ENCODE measurements around the gene PLEKHM3.

PLEKHM3 gene

DNA sequence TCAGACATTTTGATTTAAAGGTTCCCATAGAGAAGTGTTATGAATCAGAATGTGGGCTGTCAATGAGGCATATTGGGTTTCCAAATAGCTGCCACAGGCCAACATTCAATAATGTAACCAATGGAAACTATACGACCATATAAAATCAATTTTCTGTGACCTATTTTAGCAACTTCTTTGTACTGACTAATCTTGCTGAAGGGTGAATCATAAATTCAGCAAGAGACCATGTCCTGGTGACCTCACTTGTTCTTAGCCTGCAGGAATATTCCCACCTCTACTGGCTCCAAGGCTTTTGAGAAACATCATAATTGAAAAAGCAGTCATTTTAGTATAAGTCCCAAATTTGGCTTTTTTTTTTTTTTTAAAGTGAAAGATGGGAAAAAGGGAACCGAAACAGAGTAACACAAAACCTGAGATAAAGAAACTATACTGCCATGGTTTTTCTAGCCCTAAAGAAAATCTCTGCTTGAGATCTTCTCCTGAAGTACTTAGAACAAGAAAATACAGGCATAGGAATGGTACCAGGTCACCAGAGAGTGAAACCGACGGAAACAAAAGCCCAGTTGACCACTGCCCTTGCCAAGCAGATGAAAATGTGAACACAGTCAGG is 32.1 kb downstream of the PLEKHM3 start:
- H3K27me3 ChIP-seq (ENCODE audit: insufficient read depth, poor library complexity, severe bottlenecking) = no peaks in the 10 kb centered on the region
- no peak for TF ChIP-seq POLR2AphosphoS5 (IDR thresholded peaks at IDR 0.05; ENCODE audit: low read depth)
- no peak for TF ChIP-seq SPI1 (IDR thresholded peaks at IDR 0.05; ENCODE audit: borderline replicate concordance, low read depth)
- TF ChIP-seq REST (IDR thresholded peaks at IDR 0.05; ENCODE audit: insufficient replicate concordance, low read depth) = no peak
- TF ChIP-seq, protein P1, sequence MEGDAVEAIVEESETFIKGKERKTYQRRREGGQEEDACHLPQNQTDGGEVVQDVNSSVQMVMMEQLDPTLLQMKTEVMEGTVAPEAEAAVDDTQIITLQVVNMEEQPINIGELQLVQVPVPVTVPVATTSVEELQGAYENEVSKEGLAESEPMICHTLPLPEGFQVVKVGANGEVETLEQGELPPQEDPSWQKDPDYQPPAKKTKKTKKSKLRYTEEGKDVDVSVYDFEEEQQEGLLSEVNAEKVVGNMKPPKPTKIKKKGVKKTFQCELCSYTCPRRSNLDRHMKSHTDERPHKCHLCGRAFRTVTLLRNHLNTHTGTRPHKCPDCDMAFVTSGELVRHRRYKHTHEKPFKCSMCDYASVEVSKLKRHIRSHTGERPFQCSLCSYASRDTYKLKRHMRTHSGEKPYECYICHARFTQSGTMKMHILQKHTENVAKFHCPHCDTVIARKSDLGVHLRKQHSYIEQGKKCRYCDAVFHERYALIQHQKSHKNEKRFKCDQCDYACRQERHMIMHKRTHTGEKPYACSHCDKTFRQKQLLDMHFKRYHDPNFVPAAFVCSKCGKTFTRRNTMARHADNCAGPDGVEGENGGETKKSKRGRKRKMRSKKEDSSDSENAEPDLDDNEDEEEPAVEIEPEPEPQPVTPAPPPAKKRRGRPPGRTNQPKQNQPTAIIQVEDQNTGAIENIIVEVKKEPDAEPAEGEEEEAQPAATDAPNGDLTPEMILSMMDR (IDR thresholded peaks at IDR 0.05; ENCODE audit: insufficient read depth, low read length) = no peak
- no peak for TF ChIP-seq GABPA (IDR thresholded peaks at IDR 0.05; ENCODE audit: low read depth)
- no peak overlapping the region for H3K4me3 ChIP-seq (replicated peaks; ENCODE audit: insufficient read depth, low read length)
- no peak overlapping the region for H3K27ac ChIP-seq (replicated peaks)
- no peak for DNase-seq (ENCODE audit: low read depth in 1 of 2, low spot score in 1 of 2)

DNA sequence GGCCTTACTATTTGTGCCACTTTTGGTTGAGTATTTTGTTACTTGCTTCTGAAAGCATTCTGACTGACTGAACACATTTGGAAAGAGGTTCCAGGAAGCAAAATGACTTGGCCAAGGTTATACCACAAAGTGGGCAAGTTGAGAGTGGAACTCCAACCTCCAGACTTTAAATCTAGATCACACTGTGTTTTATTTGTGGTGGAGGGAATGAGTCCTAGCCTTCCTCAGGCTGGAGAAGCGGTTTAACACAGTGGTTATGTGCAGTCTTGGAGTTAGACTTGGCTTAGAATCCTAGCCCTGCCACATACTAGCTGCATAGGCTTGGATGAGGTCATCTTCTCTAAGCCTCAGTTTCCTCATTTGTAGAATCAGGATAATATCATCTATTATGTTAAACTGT is 33.4 kb downstream of the PLEKHM3 start:
- no peak for DNase-seq (ENCODE audit: low read depth in 1 of 2, low spot score in 1 of 2)
- TF ChIP-seq, protein P1 (IDR thresholded peaks at IDR 0.05; ENCODE audit: insufficient read depth, low read length) = no peak
- TF ChIP-seq SPI1 (IDR thresholded peaks at IDR 0.05; ENCODE audit: borderline replicate concordance, low read depth) (no peak), REST (IDR thresholded peaks at IDR 0.05; ENCODE audit: insufficient replicate concordance, low read depth) (no peak), GABPA (IDR thresholded peaks at IDR 0.05; ENCODE audit: low read depth) (no peak), POLR2AphosphoS5 (IDR thresholded peaks at IDR 0.05; ENCODE audit: low read depth) (no peak)
- Histone ChIP-seq H3K4me3 (replicated peaks; ENCODE audit: insufficient read depth, low read length) (no peak overlapping the region), H3K27me3 (ENCODE audit: insufficient read depth, poor library complexity, severe bottlenecking) (no peaks in the 10 kb centered on the region), H3K27ac (replicated peaks) (no peak overlapping the region)

DNA sequence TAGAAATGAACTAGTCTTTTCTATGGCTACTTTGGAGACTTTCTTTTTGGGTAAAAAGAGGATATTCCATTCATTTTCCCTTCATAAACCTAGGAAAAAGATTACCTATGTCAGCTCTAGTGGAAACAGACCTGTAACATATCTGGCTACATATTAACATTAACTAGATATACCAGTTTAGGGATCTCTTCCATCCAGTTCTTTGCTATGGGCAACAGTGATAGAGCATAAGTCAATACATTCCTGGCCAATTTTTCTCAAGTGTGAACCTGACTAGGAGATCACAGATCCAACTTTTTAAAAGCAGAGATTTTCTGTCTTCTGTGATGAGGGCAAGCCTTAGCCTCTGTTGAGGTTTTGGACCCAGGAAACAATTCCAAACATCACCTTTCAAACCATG is 34.5 kb downstream of the PLEKHM3 start:
- Histone ChIP-seq H3K27me3 (ENCODE audit: insufficient read depth, poor library complexity, severe bottlenecking) (no peaks in the 10 kb centered on the region), H3K27ac (replicated peaks) (no peak overlapping the region), H3K4me3 (replicated peaks; ENCODE audit: insufficient read depth, low read length) (no peak overlapping the region)
- no peak for DNase-seq (ENCODE audit: low read depth in 1 of 2, low spot score in 1 of 2)
- TF ChIP-seq, protein P1 (IDR thresholded peaks at IDR 0.05; ENCODE audit: insufficient read depth, low read length) = no peak
- TF ChIP-seq REST (IDR thresholded peaks at IDR 0.05; ENCODE audit: insufficient replicate concordance, low read depth) (no peak), POLR2AphosphoS5 (IDR thresholded peaks at IDR 0.05; ENCODE audit: low read depth) (no peak), SPI1 (IDR thresholded peaks at IDR 0.05; ENCODE audit: borderline replicate concordance, low read depth) (no peak), GABPA (IDR thresholded peaks at IDR 0.05; ENCODE audit: low read depth) (no peak)
